WTC11 (cell line): ENCODE results near the gene CDKN2B. TPM values are rescaled to one million over a fixed set of nuclear protein-coding genes. Genes with fewer than 3 reads are reported as not detected.

Experiments
- ATAC-seq: fragments of 200-7000 bp; cut with Tn5 transposase; 2 replicates; pipeline ENCODE4 v1.10.0; 2021; ENCODE audit warnings: mild to moderate bottlenecking, moderate library complexity
- CTCF ChIA-PET: fragments of 300-600 bp; sonication (Branson Sonifier 250); formaldehyde crosslinking; loops from one replicate; lab custom pipeline; 2021; ENCODE audit warnings: antibody characterized with exemption; lab: Charles Lee
- POLR2A ChIA-PET: fragments of 350-600 bp; sonication (Branson Sonifier 250); formaldehyde crosslinking; loops from one replicate; lab custom pipeline; 2021; ENCODE audit warnings: antibody characterized with exemption; lab: Charles Lee
- DNase-seq: peaks from one replicate; pipeline ENCODE4 v3.0.0; 2021; ENCODE audit warnings: low spot score
- H3K27ac Mint-ChIP-seq: 2 replicates; pipeline ENCODE4 v1.8.0; 2021; ENCODE audit warnings: mixed read lengths
- H3K27me3 Mint-ChIP-seq: 2 replicates; pipeline ENCODE4 v1.8.0; 2021; ENCODE audit warnings: low read depth, mild to moderate bottlenecking, moderate library complexity, mixed read lengths
- H3K36me3 Mint-ChIP-seq: 2 replicates; pipeline ENCODE4 v1.8.0; 2021; ENCODE audit warnings: mixed read lengths
- H3K4me1 Mint-ChIP-seq: 2 replicates; pipeline ENCODE4 v1.8.0; 2022; ENCODE audit warnings: mixed read lengths
- H3K4me3 Mint-ChIP-seq: 2 replicates; pipeline ENCODE4 v1.8.0; 2021; ENCODE audit warnings: mild to moderate bottlenecking, moderate library complexity, mixed read lengths
- H3K9me3 Mint-ChIP-seq: 2 replicates; pipeline ENCODE4 v1.8.0; 2021; ENCODE audit warnings: mixed read lengths
- ESRRA ChIP-seq: sonication (generic); formaldehyde crosslinking; IDR thresholded peaks from 2 replicates; pipeline ENCODE4 v1.8.1; 2022; ENCODE audit warnings: mild to moderate bottlenecking, missing genetic modification reagents, borderline replicate concordance
- ETV6 ChIP-seq: sonication (generic); formaldehyde crosslinking; IDR thresholded peaks from 2 replicates; pipeline ENCODE4 v1.8.1; 2022; ENCODE audit warnings: mild to moderate bottlenecking, missing genetic modification reagents
- GABPB1 ChIP-seq: sonication (generic); formaldehyde crosslinking; IDR thresholded peaks from 2 replicates; pipeline ENCODE4 v1.8.1; 2023; ENCODE audit warnings: mild to moderate bottlenecking, missing genetic modification reagents
- KAT7 ChIP-seq: sonication (generic); formaldehyde crosslinking; IDR thresholded peaks from 2 replicates; pipeline ENCODE4 v1.8.1; 2023; ENCODE audit warnings: missing genetic modification reagents, mild to moderate bottlenecking, borderline replicate concordance
- NFE2L1 ChIP-seq: sonication (generic); formaldehyde crosslinking; IDR thresholded peaks from 2 replicates; pipeline ENCODE4 v1.8.1; 2023; ENCODE audit warnings: missing genetic modification reagents
- NR1H2 ChIP-seq: sonication (generic); formaldehyde crosslinking; IDR thresholded peaks from 2 replicates; pipeline ENCODE4 v1.9.0; 2021; ENCODE audit warnings: mild to moderate bottlenecking, moderate library complexity, missing genetic modification reagents
- NR3C1 ChIP-seq: sonication (generic); formaldehyde crosslinking; conservative IDR thresholded peaks from 2 replicates; pipeline ENCODE4 v1.8.1; 2023; ENCODE audit warnings: low read depth, mild to moderate bottlenecking, missing genetic modification reagents
- RELA ChIP-seq: sonication (generic); formaldehyde crosslinking; IDR thresholded peaks from 2 replicates; pipeline ENCODE4 v1.8.1; 2022; ENCODE audit warnings: missing genetic modification reagents, mild to moderate bottlenecking, borderline replicate concordance
- SMAD4 ChIP-seq: sonication (generic); formaldehyde crosslinking; IDR thresholded peaks from 2 replicates; pipeline ENCODE4 v1.8.0; 2022; ENCODE audit warnings: mild to moderate bottlenecking, missing genetic modification reagents
- TEAD1 ChIP-seq: sonication (generic); formaldehyde crosslinking; IDR thresholded peaks from 2 replicates; pipeline ENCODE4 v1.8.0; 2022; ENCODE audit warnings: mild to moderate bottlenecking, missing genetic modification reagents
- ZNF219 ChIP-seq: sonication (generic); formaldehyde crosslinking; IDR thresholded peaks from 2 replicates; pipeline ENCODE4 v1.8.0; 2023; ENCODE audit warnings: missing genetic modification reagents, mild to moderate bottlenecking, borderline replicate concordance
- ZNF317 ChIP-seq: sonication (generic); formaldehyde crosslinking; IDR thresholded peaks from 2 replicates; pipeline ENCODE4 v1.8.1; 2023; ENCODE audit warnings: low read depth, mild to moderate bottlenecking, moderate library complexity, missing genetic modification reagents, borderline replicate concordance
- ZNF423 ChIP-seq: fragments of 250-450 bp; sonication (Bioruptor Pico); IDR thresholded peaks from 2 replicates; pipeline ENCODE4 v2.1.2; 2022; ENCODE audit warnings: mild to moderate bottlenecking, moderate library complexity
- total RNA-seq: library from RNA; stranded (reverse); gene quantifications from 3 replicates; pipeline ENCODE4 v1.2.3, GENCODE V29; 2021
- TF ChIP-seq, protein P1 (sequence below): sonication (generic); formaldehyde crosslinking; IDR thresholded peaks from 2 replicates; pipeline ENCODE4 v1.8.0; 2023; ENCODE audit warnings: mild to moderate bottlenecking, missing genetic modification reagents
- TF ChIP-seq, protein P2 (sequence below): sonication (generic); formaldehyde crosslinking; IDR thresholded peaks from 2 replicates; pipeline ENCODE4 v1.8.1; 2022; ENCODE audit warnings: low read depth, missing genetic modification reagents, borderline replicate concordance
- TF ChIP-seq, protein P3 (sequence below): sonication (generic); formaldehyde crosslinking; IDR thresholded peaks from 2 replicates; pipeline ENCODE4 v1.8.1; 2022; ENCODE audit warnings: missing genetic modification reagents, borderline replicate concordance
- TF ChIP-seq, protein P4 (sequence below): fragments of 200-600 bp; IDR thresholded peaks from 2 replicates; pipeline ENCODE4 v1.8.0; 2022; ENCODE audit warnings: antibody characterized with exemption
- TF ChIP-seq, protein P5 (sequence below): sonication (generic); formaldehyde crosslinking; IDR thresholded peaks from 2 replicates; pipeline ENCODE4 v1.8.1; 2022; ENCODE audit warnings: low read depth, mild to moderate bottlenecking, moderate library complexity, missing genetic modification reagents, borderline replicate concordance

The CDKN2B gene
- total RNA-seq, 1 experiment from 2014 or later = 0.13 TPM

DNA sequence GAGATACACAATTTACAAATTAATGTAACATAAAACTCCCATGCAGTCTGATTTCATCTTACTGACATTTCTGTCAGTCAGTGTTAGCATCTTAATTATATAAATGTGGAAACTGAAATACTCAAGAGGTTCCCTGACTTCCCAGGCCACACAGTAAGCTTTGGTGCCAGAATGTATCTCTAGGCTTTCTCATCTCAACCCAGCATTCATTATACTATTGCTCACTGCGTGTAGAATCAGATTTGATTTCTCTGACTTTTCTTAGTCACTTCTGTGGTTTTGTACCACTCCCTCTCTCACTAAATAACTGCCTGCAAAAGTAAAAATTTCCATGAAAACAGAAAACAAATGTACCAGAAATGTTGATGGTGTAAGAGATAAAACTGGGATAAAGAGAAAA is 31.7 kb upstream of the CDKN2B start:
- Mint-ChIP-seq H3K27ac (no peak overlapping the region), H3K36me3 (no peaks in the 10 kb centered on the region), H3K4me1 (0 out of 2 replicates have a peak, but pooled peaks cover 6% of the 10 kb centered on the region), H3K4me3 (no peak overlapping the region), H3K27me3 (no peaks in the 10 kb centered on the region), H3K9me3 (no peaks in the 10 kb centered on the region)
- DNase-seq = no peak
- ChIA-PET POLR2A (no interaction called here), CTCF (interaction anchor here (0.6 to 2.3 kb wide), 3 partner anchors 43 to 106 kb away, joined by 3 to 6 read pairs (median 3); no protein-coding TSS in a partner anchor)
- ATAC-seq = no peak
- TF ChIP-seq, protein P1, sequence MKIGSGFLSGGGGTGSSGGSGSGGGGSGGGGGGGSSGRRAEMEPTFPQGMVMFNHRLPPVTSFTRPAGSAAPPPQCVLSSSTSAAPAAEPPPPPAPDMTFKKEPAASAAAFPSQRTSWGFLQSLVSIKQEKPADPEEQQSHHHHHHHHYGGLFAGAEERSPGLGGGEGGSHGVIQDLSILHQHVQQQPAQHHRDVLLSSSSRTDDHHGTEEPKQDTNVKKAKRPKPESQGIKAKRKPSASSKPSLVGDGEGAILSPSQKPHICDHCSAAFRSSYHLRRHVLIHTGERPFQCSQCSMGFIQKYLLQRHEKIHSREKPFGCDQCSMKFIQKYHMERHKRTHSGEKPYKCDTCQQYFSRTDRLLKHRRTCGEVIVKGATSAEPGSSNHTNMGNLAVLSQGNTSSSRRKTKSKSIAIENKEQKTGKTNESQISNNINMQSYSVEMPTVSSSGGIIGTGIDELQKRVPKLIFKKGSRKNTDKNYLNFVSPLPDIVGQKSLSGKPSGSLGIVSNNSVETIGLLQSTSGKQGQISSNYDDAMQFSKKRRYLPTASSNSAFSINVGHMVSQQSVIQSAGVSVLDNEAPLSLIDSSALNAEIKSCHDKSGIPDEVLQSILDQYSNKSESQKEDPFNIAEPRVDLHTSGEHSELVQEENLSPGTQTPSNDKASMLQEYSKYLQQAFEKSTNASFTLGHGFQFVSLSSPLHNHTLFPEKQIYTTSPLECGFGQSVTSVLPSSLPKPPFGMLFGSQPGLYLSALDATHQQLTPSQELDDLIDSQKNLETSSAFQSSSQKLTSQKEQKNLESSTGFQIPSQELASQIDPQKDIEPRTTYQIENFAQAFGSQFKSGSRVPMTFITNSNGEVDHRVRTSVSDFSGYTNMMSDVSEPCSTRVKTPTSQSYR (CRISPR knock-in tag) = no peak
- TF ChIP-seq, protein P2, sequence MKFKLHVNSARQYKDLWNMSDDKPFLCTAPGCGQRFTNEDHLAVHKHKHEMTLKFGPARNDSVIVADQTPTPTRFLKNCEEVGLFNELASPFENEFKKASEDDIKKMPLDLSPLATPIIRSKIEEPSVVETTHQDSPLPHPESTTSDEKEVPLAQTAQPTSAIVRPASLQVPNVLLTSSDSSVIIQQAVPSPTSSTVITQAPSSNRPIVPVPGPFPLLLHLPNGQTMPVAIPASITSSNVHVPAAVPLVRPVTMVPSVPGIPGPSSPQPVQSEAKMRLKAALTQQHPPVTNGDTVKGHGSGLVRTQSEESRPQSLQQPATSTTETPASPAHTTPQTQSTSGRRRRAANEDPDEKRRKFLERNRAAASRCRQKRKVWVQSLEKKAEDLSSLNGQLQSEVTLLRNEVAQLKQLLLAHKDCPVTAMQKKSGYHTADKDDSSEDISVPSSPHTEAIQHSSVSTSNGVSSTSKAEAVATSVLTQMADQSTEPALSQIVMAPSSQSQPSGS (CRISPR knock-in tag) = no peak
- no peak for TF ChIP-seq TEAD1 (CRISPR knock-in tag)

DNA sequence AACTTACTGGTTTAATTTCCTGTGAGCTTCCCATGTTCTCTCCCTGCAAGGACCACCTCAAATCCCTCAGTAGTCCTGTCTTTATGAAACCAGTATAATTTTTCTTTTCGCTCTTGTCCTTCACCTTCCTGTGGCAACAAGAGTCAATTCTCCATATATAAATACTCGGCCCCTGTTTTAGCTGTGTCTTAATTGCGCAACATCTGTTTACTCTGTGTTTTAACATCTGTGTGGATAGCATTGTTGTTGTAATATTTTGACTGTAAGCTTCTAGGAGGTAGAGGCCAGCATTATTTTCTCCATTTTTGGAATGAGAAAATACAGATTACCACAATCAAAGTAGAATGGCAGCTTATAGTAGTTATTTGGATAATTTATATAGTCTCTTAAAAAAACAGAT is 30.2 kb upstream of the CDKN2B start:
- ATAC-seq = no peak
- H3K9me3 Mint-ChIP-seq = no peaks in the 10 kb centered on the region
- no peaks in the 10 kb centered on the region for H3K27me3 Mint-ChIP-seq
- no peak for DNase-seq
- H3K4me3 Mint-ChIP-seq = no peak overlapping the region
- no peaks in the 10 kb centered on the region for H3K36me3 Mint-ChIP-seq
- H3K4me1 Mint-ChIP-seq = 0 out of 2 replicates have a peak, but pooled peaks cover 6% of the 10 kb centered on the region
- TF ChIP-seq, protein P3, sequence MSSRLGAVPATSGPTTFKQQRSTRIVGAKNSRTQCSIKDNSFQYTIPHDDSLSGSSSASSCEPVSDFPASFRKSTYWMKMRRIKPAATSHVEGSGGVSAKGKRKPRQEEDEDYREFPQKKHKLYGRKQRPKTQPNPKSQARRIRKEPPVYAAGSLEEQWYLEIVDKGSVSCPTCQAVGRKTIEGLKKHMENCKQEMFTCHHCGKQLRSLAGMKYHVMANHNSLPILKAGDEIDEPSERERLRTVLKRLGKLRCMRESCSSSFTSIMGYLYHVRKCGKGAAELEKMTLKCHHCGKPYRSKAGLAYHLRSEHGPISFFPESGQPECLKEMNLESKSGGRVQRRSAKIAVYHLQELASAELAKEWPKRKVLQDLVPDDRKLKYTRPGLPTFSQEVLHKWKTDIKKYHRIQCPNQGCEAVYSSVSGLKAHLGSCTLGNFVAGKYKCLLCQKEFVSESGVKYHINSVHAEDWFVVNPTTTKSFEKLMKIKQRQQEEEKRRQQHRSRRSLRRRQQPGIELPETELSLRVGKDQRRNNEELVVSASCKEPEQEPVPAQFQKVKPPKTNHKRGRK = no peak
- TF ChIP-seq GABPB1 = no peak
- TF ChIP-seq, all 79 proteins: peak for 0
- CTCF ChIA-PET = interaction anchor here (0.8 to 2.3 kb wide), 6 partner anchors 31 to 226 kb away, joined by 3 to 7 read pairs (median 4); partner anchors contain the start of gene CDKN2B
- POLR2A ChIA-PET = no interaction called here
- H3K27ac Mint-ChIP-seq = no peak overlapping the region

DNA sequence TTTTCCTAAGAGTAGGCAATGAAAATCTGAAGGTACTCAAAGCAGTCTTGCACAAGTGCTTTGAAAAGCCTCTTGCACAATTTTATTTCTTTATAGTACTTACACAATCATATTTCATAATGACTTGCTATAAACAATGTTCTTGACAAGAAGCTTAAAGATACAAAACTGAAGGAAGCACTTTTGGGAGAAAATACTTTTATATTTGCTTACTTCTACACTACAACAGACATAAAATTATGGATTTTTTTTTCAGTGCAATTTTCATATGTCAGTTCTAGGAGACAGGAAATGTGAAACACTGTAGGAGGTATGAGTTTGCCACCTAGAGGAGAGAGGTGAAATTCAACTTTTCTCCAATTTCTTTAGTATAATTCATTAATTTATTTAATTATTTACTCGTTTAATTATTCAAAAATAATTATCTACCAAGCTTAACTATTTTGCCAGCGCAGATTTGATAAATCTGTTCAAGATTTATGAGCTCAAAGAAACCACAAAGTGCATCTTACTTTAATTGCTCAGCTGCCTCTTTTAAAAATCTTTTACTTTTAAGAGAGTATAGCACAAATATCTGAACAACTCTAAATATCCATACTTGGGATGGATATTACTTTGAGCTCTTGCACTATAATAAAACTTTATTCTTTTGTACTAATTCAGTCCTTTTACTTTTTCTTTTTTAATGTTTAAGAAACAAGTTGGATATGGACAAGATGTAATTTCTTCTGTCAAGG is 29.0 kb upstream of the CDKN2B start:
- TF ChIP-seq, protein P4, sequence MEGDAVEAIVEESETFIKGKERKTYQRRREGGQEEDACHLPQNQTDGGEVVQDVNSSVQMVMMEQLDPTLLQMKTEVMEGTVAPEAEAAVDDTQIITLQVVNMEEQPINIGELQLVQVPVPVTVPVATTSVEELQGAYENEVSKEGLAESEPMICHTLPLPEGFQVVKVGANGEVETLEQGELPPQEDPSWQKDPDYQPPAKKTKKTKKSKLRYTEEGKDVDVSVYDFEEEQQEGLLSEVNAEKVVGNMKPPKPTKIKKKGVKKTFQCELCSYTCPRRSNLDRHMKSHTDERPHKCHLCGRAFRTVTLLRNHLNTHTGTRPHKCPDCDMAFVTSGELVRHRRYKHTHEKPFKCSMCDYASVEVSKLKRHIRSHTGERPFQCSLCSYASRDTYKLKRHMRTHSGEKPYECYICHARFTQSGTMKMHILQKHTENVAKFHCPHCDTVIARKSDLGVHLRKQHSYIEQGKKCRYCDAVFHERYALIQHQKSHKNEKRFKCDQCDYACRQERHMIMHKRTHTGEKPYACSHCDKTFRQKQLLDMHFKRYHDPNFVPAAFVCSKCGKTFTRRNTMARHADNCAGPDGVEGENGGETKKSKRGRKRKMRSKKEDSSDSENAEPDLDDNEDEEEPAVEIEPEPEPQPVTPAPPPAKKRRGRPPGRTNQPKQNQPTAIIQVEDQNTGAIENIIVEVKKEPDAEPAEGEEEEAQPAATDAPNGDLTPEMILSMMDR = no peak
- TF ChIP-seq KAT7 = no peak
- Mint-ChIP-seq H3K27ac (no peak overlapping the region), H3K4me1 (peaks cover 8% of the 10 kb centered on the region), H3K9me3 (no peaks in the 10 kb centered on the region), H3K4me3 (no peak overlapping the region), H3K36me3 (no peaks in the 10 kb centered on the region), H3K27me3 (no peaks in the 10 kb centered on the region)
- POLR2A ChIA-PET = no interaction called here
- DNase-seq (no peak), ATAC-seq (no peak)
- CTCF ChIA-PET = interaction anchor here (1.2 to 2.3 kb wide), 3 partner anchors 29 to 104 kb away, joined by 4 to 7 read pairs (median 4); partner anchors contain the start of gene CDKN2B

DNA sequence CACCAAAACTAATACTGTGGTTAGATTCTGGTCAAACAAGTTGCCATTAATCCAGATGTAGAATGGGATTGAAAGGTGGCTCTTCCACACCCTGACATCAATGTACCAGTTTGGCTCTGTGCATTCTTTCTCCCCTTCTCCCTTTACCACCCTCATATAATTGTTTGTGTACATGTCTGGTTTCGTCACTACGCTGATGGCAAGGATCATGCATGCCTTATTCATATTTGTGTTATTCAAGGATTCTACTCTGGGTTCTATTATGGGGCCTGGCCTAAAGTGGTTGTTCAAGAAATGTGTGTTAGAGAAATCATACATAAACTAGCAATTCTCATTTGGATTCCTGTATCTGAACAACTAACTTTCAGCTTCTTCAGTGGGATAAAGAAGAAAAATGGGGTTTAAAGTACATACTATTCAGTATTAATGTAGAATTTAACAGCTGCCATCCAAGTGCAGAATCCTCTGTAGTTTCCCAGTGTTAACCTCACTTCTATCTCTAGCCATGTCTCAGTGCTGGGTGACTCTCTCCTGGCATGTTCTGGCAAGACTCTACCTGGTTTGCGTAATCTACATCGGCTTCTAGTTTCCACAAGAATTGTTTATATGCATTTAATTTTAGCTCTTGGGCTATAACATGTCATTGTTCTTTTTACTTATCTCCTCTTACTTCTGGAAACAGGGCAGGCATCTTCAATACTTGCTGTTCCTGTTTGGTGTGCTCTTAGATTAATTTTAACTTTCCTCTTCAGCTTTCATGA is 27.9 kb upstream of the CDKN2B start:
- Mint-ChIP-seq H3K27ac (no peak overlapping the region), H3K36me3 (no peaks in the 10 kb centered on the region), H3K4me3 (no peak overlapping the region), H3K27me3 (no peaks in the 10 kb centered on the region), H3K9me3 (no peaks in the 10 kb centered on the region), H3K4me1 (peaks cover 12% of the 10 kb centered on the region)
- POLR2A ChIA-PET = no interaction called here
- no peak for DNase-seq
- CTCF ChIA-PET = interaction anchor here (1.2 kb wide), 1 partner anchor 28 kb away, joined by 4 read pairs; the partner anchor contains the start of gene CDKN2B
- ATAC-seq = no peak
- TF ChIP-seq, protein P5, sequence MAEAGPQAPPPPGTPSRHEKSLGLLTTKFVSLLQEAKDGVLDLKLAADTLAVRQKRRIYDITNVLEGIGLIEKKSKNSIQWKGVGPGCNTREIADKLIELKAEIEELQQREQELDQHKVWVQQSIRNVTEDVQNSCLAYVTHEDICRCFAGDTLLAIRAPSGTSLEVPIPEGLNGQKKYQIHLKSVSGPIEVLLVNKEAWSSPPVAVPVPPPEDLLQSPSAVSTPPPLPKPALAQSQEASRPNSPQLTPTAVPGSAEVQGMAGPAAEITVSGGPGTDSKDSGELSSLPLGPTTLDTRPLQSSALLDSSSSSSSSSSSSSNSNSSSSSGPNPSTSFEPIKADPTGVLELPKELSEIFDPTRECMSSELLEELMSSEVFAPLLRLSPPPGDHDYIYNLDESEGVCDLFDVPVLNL = no peak
- TF ChIP-seq SMAD4 (CRISPR knock-in tag) (no peak), NR1H2 (CRISPR knock-in tag) (no peak), ZNF219 (CRISPR knock-in tag) (no peak), ZNF317 (CRISPR knock-in tag) (no peak), ESRRA (CRISPR knock-in tag) (no peak), ETV6 (no peak), RELA (no peak), NR3C1 (CRISPR knock-in tag) (no peak), NFE2L1 (no peak), ZNF423 (CRISPR knock-in tag) (no peak)
